ENCODE results near the gene MRPS34. TPM values are rescaled to one million over a fixed set of nuclear protein-coding genes. Genes with fewer than 3 reads are reported as not detected.

The MRPS34 gene
- total RNA-seq, 1 donor from 2014 or later = 74.0 TPM

- peak overlapping the region; percentile 87 for H3K27ac Mint-ChIP-seq (ENCODE audit: unreplicated experiment)
- peak overlapping the region; percentile 91 for H3K9ac ChIP-seq (ENCODE audit: low read length)
- no peaks in the 10 kb centered on the region for H3K36me3 Mint-ChIP-seq (ENCODE audit: low read depth, unreplicated experiment)
Measured at GRCh38 chr16:1770328-1771187, 2.4 kb downstream of the MRPS34 start.

GRCh38 chr16:1769402-1770300 lies 3.3 kb downstream of the MRPS34 start:
- Histone ChIP-seq H2AFZ (ENCODE audit: low read depth, low read length) (no peak overlapping the region), H3K9ac (ENCODE audit: low read length) (peak overlapping the region; percentile 91), H3K27me3 (ENCODE audit: insufficient read depth, low read length) (no peaks in the 10 kb centered on the region), H3K36me3 (ENCODE audit: insufficient read depth, low read length) (no peaks in the 10 kb centered on the region), H3K79me2 (ENCODE audit: insufficient read depth, low read length) (peaks cover 29% of the 10 kb centered on the region), H3K4me1 (ENCODE audit: insufficient read depth, low read length) (peaks cover 25% of the 10 kb centered on the region), H3K27ac (ENCODE audit: low read depth, low read length) (no peak overlapping the region), H3K4me2 (ENCODE audit: low read length) (peak overlapping the region; percentile 91), H3K4me3 (ENCODE audit: insufficient read depth, low read depth, low read length) (no peak overlapping the region), H3K9me3 (ENCODE audit: insufficient read depth, low read depth, low read length) (no peaks in the 10 kb centered on the region), H4K20me1 (ENCODE audit: insufficient read depth, low read length) (peaks cover 52% of the 10 kb centered on the region)
- no peaks in the 10 kb centered on the region for H3K9me3 Mint-ChIP-seq (ENCODE audit: unreplicated experiment)
- H3K27me3 Mint-ChIP-seq (ENCODE audit: low read depth, unreplicated experiment) = no peaks in the 10 kb centered on the region
- peak overlapping the region; percentile 86 for H3K4me3 Mint-ChIP-seq (ENCODE audit: unreplicated experiment)
- FAIRE-seq = no peak
- H3K4me1 Mint-ChIP-seq (ENCODE audit: low read depth, unreplicated experiment) = peaks cover 6% of the 10 kb centered on the region
- TF ChIP-seq CTCF (IDR thresholded peaks at IDR 0.05; ENCODE audit: insufficient read depth, low read depth, low read length) (no peak), EZH2 (IDR thresholded peaks at IDR 0.05; ENCODE audit: insufficient read depth, low read length) (no peak)
- no peak for DNase-seq (ENCODE audit: low read depth)
- peak overlapping the region; percentile 87 for H3K27ac Mint-ChIP-seq (ENCODE audit: unreplicated experiment)
- no peaks in the 10 kb centered on the region for H3K36me3 Mint-ChIP-seq (ENCODE audit: low read depth, unreplicated experiment)

More at GRCh38 chr16:1770328-1771187, 2.4 kb downstream of the MRPS34 start:
- peak overlapping the region; percentile 38 for H3K27ac ChIP-seq (ENCODE audit: low read depth, low read length)
- H4K20me1 ChIP-seq (ENCODE audit: insufficient read depth, low read length) = peaks cover 54% of the 10 kb centered on the region
- TF ChIP-seq EZH2 (IDR thresholded peaks at IDR 0.05; ENCODE audit: insufficient read depth, low read length) = no peak
- no peak for TF ChIP-seq CTCF (IDR thresholded peaks at IDR 0.05; ENCODE audit: insufficient read depth, low read depth, low read length)
- peaks cover 38% of the 10 kb centered on the region for H3K79me2 ChIP-seq (ENCODE audit: insufficient read depth, low read length)
- no peak overlapping the region for H2AFZ ChIP-seq (ENCODE audit: low read depth, low read length)
- no peaks in the 10 kb centered on the region for H3K27me3 Mint-ChIP-seq (ENCODE audit: low read depth, unreplicated experiment)
- H3K27me3 ChIP-seq (ENCODE audit: insufficient read depth, low read length) = no peaks in the 10 kb centered on the region
- FAIRE-seq (no peak), DNase-seq (ENCODE audit: low read depth) (peak; percentile 61)
- H3K9me3 ChIP-seq (ENCODE audit: insufficient read depth, low read depth, low read length) = no peaks in the 10 kb centered on the region
- peak overlapping the region; percentile 86 for H3K4me3 Mint-ChIP-seq (ENCODE audit: unreplicated experiment)
- H3K4me1 Mint-ChIP-seq (ENCODE audit: low read depth, unreplicated experiment) = peaks cover 6% of the 10 kb centered on the region
- no peaks in the 10 kb centered on the region for H3K36me3 ChIP-seq (ENCODE audit: insufficient read depth, low read length)
- peaks cover 26% of the 10 kb centered on the region for H3K4me1 ChIP-seq (ENCODE audit: insufficient read depth, low read length)
- peak overlapping the region; percentile 91 for H3K4me2 ChIP-seq (ENCODE audit: low read length)
- H3K4me3 ChIP-seq (ENCODE audit: insufficient read depth, low read depth, low read length) = peak overlapping the region; percentile 65
- no peaks in the 10 kb centered on the region for H3K9me3 Mint-ChIP-seq (ENCODE audit: unreplicated experiment)

All from astrocyte (in vitro differentiated cells and primary cell).